HepG2 (cell line): ENCODE results near the gene LMAN2L. TPM values are rescaled to one million over a fixed set of nuclear protein-coding genes. Genes with fewer than 3 reads are reported as not detected.

Experiments
- BCLAF1 ChIP-seq: fragments of 450-650 bp; IDR thresholded peaks from 2 replicates; pipeline ENCODE4 v1.6.1; 2017; ENCODE audit warnings: mild to moderate bottlenecking
- PAXIP1 ChIP-seq: sonication (generic); formaldehyde crosslinking; conservative IDR thresholded peaks from 2 replicates; pipeline ENCODE4 v1.4.0; 2020; ENCODE audit warnings: mild to moderate bottlenecking, missing genetic modification reagents, moderate library complexity
- ZC3H4 ChIP-seq: sonication (generic); formaldehyde crosslinking; IDR thresholded peaks from 2 replicates; pipeline ENCODE4 v1.4.0; 2020; ENCODE audit warnings: missing genetic modification reagents, borderline replicate concordance
- ZFY ChIP-seq: sonication (generic); formaldehyde crosslinking; IDR thresholded peaks from 2 replicates; pipeline ENCODE4 v1.4.0; 2020; ENCODE audit warnings: missing genetic modification reagents
- polyA plus RNA-seq, 8 experiments: library from polyadenylated mRNA; depleted of rRNA in 3 of 8; stranded (reverse) in 7 of 8; unstranded in 1 of 8; fragments of >200 nt; fragmentation: Illumina TruSeq in 4 of 8; extraction: Trizol in 4 of 8; gene quantifications; 2 replicates each; pipeline versions ENCODE4 v1.2.1 to v1.2.3, GENCODE V29; 2011 to 2016; ENCODE audit warnings: low read depth in 4 of 8, missing spikeins in 1 of 8, mixed read lengths in 1 of 8; ENCODE audit not compliant: insufficient read depth in 1 of 8
- total RNA-seq, 5 experiments: library from RNA; depleted of rRNA; stranded (reverse); fragments of >200 nt; fragmentation: Illumina TruSeq; extraction: Trizol; gene quantifications; 2 replicates each; pipeline ENCODE4 v1.2.3, GENCODE V29; 2016; ENCODE audit warnings: low read depth in 1 of 5

The LMAN2L gene
- total and polyA plus RNA-seq, 2 of the 13 experiments (the other 11 are each of a cell fraction or from before 2014, with no cell fraction given), result 39.1 to 57.9 TPM

GRCh38 chr2:96690306-96691021 is 49.4 kb downstream of the LMAN2L start (continued):
- TF ChIP-seq BCLAF1 (no peak), PAXIP1 (no peak), ZC3H4 (CRISPR knock-in tag) (no peak), ZFY (CRISPR knock-in tag) (0 out of 2 replicates have a peak, but pooled peaks have one; percentile 19)
- TF ChIP-seq, all 625 proteins: peak for 10
